Activated T-helper 2 cell treated with anti-CD3 and anti-CD28 coated beads, Interferon-gamma antibody, Interleukin-2, Interleukin-4, amounts not matched to agents 10 μg/mL and 5 μg/mL and 100 μg/mL, durations not matched to agents 14 hours and 24 hours and 36 hours (primary cell): Measurements from ENCODE around the gene F2RL3. TPM values are rescaled to one million over a fixed set of nuclear protein-coding genes. Genes with fewer than 3 reads are reported as not detected.

Source experiments
- total RNA-seq: library from RNA; stranded (reverse); gene quantifications from 2 replicates; pipeline ENCODE4 v1.2.3, GENCODE V29; 2022

The F2RL3 gene
- total RNA-seq, 1 donor from 2014 or later: not detected

Other genes with a start within 250 kb of the F2RL3 start
- gene SMIM7, start 228.9 kb upstream of the F2RL3 start, total RNA-seq: 60.3 and 60.9 TPM in 2 replicates
- gene TMEM38A, start 227.9 kb upstream of the F2RL3 start, total RNA-seq: 0.64 and 0.96 TPM in 2 replicates
- gene NWD1, start 169.2 kb upstream of the F2RL3 start, total RNA-seq: not detected in 2 replicates
- 40.3 and 40.5 TPM in 2 replicates for gene SIN3B, start 59.6 kb upstream of the F2RL3 start, total RNA-seq
- 0.27 and 0.44 TPM in 2 replicates for gene CPAMD8, start 137.8 kb downstream of the F2RL3 start, total RNA-seq
- gene HAUS8, start 186.5 kb downstream of the F2RL3 start, total RNA-seq: 27.8 and 28.8 TPM in 2 replicates
- 143 TPM in 2 replicates for gene MYO9B, start 186.8 kb downstream of the F2RL3 start, total RNA-seq